HCT116 (cell line): ENCODE results near the gene HDGFL3. TPM values are rescaled to one million over a fixed set of nuclear protein-coding genes. Genes with fewer than 3 reads are reported as not detected.

Experiments used
- ATAC-seq: fragments of 200-7000 bp; cut with Tn5 transposase; 2 replicates; pipeline ENCODE4 v1.9.1; 2020; ENCODE audit warnings: mild to moderate bottlenecking, moderate library complexity
- BruUV-seq: library from RNA; stranded (reverse); fragments of 400-500 nt; replicated peaks from 2 replicates; lab custom pipeline; 2021; lab: Mats Ljungman, UMichigan
- CTCF ChIA-PET: fragments of 300-600 bp; sonication (Branson Sonifier 250); formaldehyde crosslinking; loops from one replicate; lab custom pipeline; 2021; ENCODE audit warnings: antibody characterized with exemption; lab: Charles Lee
- POLR2A ChIA-PET: fragments of 300-600, 350-600 bp; sonication (Branson Sonifier 250); formaldehyde crosslinking; loops from one replicate; lab custom pipeline; 2021; ENCODE audit warnings: antibody characterized with exemption; lab: Charles Lee
- RAD21 ChIA-PET, 2 experiments: fragments of 300-600 bp; sonication (Branson Sonifier 250); formaldehyde crosslinking; loops; one replicate each; lab custom pipeline; 2023; ENCODE audit warnings: low total read pairs in 2 of 2; ENCODE audit not compliant: uncharacterized antibody in 2 of 2, unreplicated experiment in 2 of 2, low non-redundant PET in 1 of 2; lab: Charles Lee
- DNase-seq: peaks from one replicate; pipeline ENCODE4 v3.0.0-alpha.2; 2010; ENCODE audit warnings: low read depth, low spot score
- H2AFZ ChIP-seq: fragments of 200-600 bp; shearing (Covaris generic), sonication (generic); 2 replicates; pipeline ENCODE4 v1.6.1; 2017; ENCODE audit warnings: low read depth, mixed run types, mixed read lengths, antibody characterized with exemption, low read length; ENCODE audit not compliant: poor library complexity, severe bottlenecking
- H3K27ac ChIP-seq: 2 replicates; pipeline ENCODE4 v1.5.1; 2012; ENCODE audit warnings: low read depth, low read length
- H3K27me3 ChIP-seq: fragments of 200-600 bp; sonication (generic); 2 replicates; pipeline ENCODE4 v1.6.1; 2016; ENCODE audit warnings: mixed run types, low read length, mixed read lengths; ENCODE audit not compliant: insufficient read depth
- H3K36me3 ChIP-seq, 2 experiments: fragments of 200-500 bp in 1 of 2; fragments of 200-600 bp in 1 of 2; sonication (Bioruptor generic) in 1 of 2; sonication (generic) in 1 of 2; 2 replicates each; pipeline versions ENCODE4 v1.5.1 to v1.6.1; 2014 to 2016; ENCODE audit warnings: low read length in 2 of 2, inconsistent platforms in 1 of 2, mixed read lengths in 1 of 2, mixed run types in 1 of 2; ENCODE audit not compliant: insufficient read depth in 2 of 2, control insufficient read depth in 1 of 2
- H3K4me1 ChIP-seq, 2 experiments: fragments of 200-600 bp in 1 of 2; sonication (generic) in 1 of 2; 2 replicates each; pipeline versions ENCODE4 v1.5.1 to v1.6.1; 2012 to 2017; ENCODE audit warnings: low read length in 2 of 2, inconsistent platforms in 1 of 2, mild to moderate bottlenecking in 1 of 2, mixed read lengths in 1 of 2, mixed run types in 1 of 2, moderate library complexity in 1 of 2; ENCODE audit not compliant: insufficient read depth in 2 of 2, control insufficient read depth in 1 of 2
- H3K4me2 ChIP-seq: fragments of 200-600 bp; sonication (generic); 2 replicates; pipeline ENCODE4 v1.6.1; 2017; ENCODE audit warnings: mixed run types, low read length, mixed read lengths
- H3K4me3 ChIP-seq, 2 experiments: fragments of 200-600 bp in 1 of 2; sonication (generic) in 1 of 2; replicated peaks in 1 of 2; 2 replicates each; pipeline ENCODE4 v1.5.1; 2011 to 2016; ENCODE audit warnings: low read length in 2 of 2, control low read depth in 1 of 2, low read depth in 1 of 2, mild to moderate bottlenecking in 1 of 2, mixed read lengths in 1 of 2, mixed run types in 1 of 2
- H3K79me2 ChIP-seq: fragments of 200-600 bp; sonication (generic); 2 replicates; pipeline ENCODE4 v1.6.1; 2017; ENCODE audit warnings: mild to moderate bottlenecking, mixed run types, low read length, moderate library complexity, mixed read lengths; ENCODE audit not compliant: insufficient read depth
- H3K9ac ChIP-seq: fragments of 200-600 bp; sonication (generic); 2 replicates; pipeline ENCODE4 v1.6.1; 2016; ENCODE audit warnings: low read length, mixed read lengths
- H3K9me2 ChIP-seq: fragments of 200-600 bp; sonication (generic), shearing (Covaris generic); 2 replicates; pipeline ENCODE4 v1.6.1; 2017; ENCODE audit warnings: mixed run types, mild to moderate bottlenecking, moderate library complexity; ENCODE audit not compliant: insufficient read depth
- H3K9me3 ChIP-seq, 2 experiments: fragments of 200-500 bp in 1 of 2; fragments of 200-600 bp in 1 of 2; sonication (Bioruptor generic) in 1 of 2; sonication (generic) in 1 of 2; 2 replicates each; pipeline ENCODE4 v1.6.1; 2014 to 2017; ENCODE audit warnings: low read length in 2 of 2, mixed read lengths in 2 of 2, inconsistent platforms in 1 of 2, low read depth in 1 of 2, mild to moderate bottlenecking in 1 of 2, mixed run types in 1 of 2, moderate library complexity in 1 of 2; ENCODE audit not compliant: control insufficient read depth in 1 of 2, insufficient read depth in 1 of 2
- H4K20me1 ChIP-seq: fragments of 200-600 bp; sonication (generic), shearing (Covaris generic); 2 replicates; pipeline ENCODE4 v1.6.1; 2017; ENCODE audit warnings: mixed run types, mild to moderate bottlenecking, moderate library complexity; ENCODE audit not compliant: insufficient read depth
- CBX3 ChIP-seq: IDR thresholded peaks from 2 replicates; pipeline ENCODE4 v1.6.1; 2012; ENCODE audit warnings: low read depth
- CEBPB ChIP-seq: IDR thresholded peaks from 2 replicates; pipeline ENCODE4 v1.6.1; 2012; ENCODE audit warnings: low read depth
- CTCF ChIP-seq, 3 experiments: fragments of 200-600 bp in 1 of 3; sonication (generic) in 1 of 3; IDR thresholded peaks in 2 of 3; conservative IDR thresholded peaks in 1 of 3; 2 replicates each; pipeline ENCODE4 v1.5.1; 2012 to 2017; ENCODE audit warnings: low read depth in 2 of 3, low read length in 2 of 3, antibody characterized with exemption in 1 of 3, borderline replicate concordance in 1 of 3, control low read depth in 1 of 3, mild to moderate bottlenecking in 1 of 3, mixed read lengths in 1 of 3, mixed run types in 1 of 3, moderate library complexity in 1 of 3; ENCODE audit not compliant: insufficient read depth in 1 of 3
- EGR1 ChIP-seq: IDR thresholded peaks from 2 replicates; pipeline ENCODE4 v1.6.1; 2012; ENCODE audit warnings: low read depth
- ELF1 ChIP-seq: IDR thresholded peaks from 2 replicates; pipeline ENCODE4 v1.6.1; 2012; ENCODE audit warnings: low read depth, borderline replicate concordance
- EZH2 ChIP-seq: fragments of 200-600 bp; sonication (generic); IDR thresholded peaks from 2 replicates; pipeline ENCODE4 v1.6.1; 2017; ENCODE audit warnings: antibody characterized with exemption, mixed run types
- EZH2phosphoT487 ChIP-seq: fragments of 200-600 bp; IDR thresholded peaks from 2 replicates; pipeline ENCODE4 v1.6.1; 2018; ENCODE audit warnings: antibody characterized with exemption, borderline replicate concordance
- FOSL1 ChIP-seq: IDR thresholded peaks from 2 replicates; pipeline ENCODE4 v1.6.1; 2012; ENCODE audit warnings: low read depth
- JUND ChIP-seq: IDR thresholded peaks from 2 replicates; pipeline ENCODE4 v1.6.1; 2012
- POLR2A ChIP-seq: IDR thresholded peaks from 2 replicates; pipeline ENCODE4 v1.7.0; 2011; ENCODE audit warnings: borderline replicate concordance; ENCODE audit not compliant: insufficient read depth, insufficient read length; ENCODE audit errors: extremely low read depth
- POLR2AphosphoS5 ChIP-seq: IDR thresholded peaks from 2 replicates; pipeline ENCODE4 v1.6.1; 2011; ENCODE audit warnings: mild to moderate bottlenecking, low read depth, low read length, moderate library complexity
- REST ChIP-seq: IDR thresholded peaks from 2 replicates; pipeline ENCODE4 v1.6.1; 2012; ENCODE audit warnings: low read depth
- SIN3A ChIP-seq: IDR thresholded peaks from 2 replicates; pipeline ENCODE4 v1.6.1; 2012; ENCODE audit warnings: low read depth
- SP1 ChIP-seq: IDR thresholded peaks from 2 replicates; pipeline ENCODE4 v1.6.1; 2012; ENCODE audit warnings: low read depth
- SRF ChIP-seq: IDR thresholded peaks from 2 replicates; pipeline ENCODE4 v1.6.1; 2012; ENCODE audit warnings: low read depth
- ZFX ChIP-seq: fragments of 450-650 bp; IDR thresholded peaks from 2 replicates; pipeline ENCODE4 v1.6.1; 2017
- ZNF274 ChIP-seq: fragments of 200-500 bp; sonication (Bioruptor generic); IDR thresholded peaks from 2 replicates; pipeline ENCODE4 v1.6.1; 2014; ENCODE audit warnings: mild to moderate bottlenecking, low read depth, low read length, inconsistent platforms
- intact Hi-C: fragments of 100-400 bp; cut with micrococcal nuclease; formaldehyde crosslinking; loops from 2 replicates; pipeline ENCODE4 v1.10.0; 2022
- total RNA-seq: library from RNA; stranded (reverse); gene quantifications from one replicate; pipeline ENCODE4 v1.2.1, GENCODE V29; 2021; ENCODE audit not compliant: unreplicated experiment

The HDGFL3 gene
- total RNA-seq, 1 experiment from 2014 or later, result 0.64 TPM

- TF ChIP-seq CTCF (IDR thresholded peaks at IDR 0.05 in 2 of 3, conservative IDR thresholded peaks at IDR 0.05 in 1 of 3; ENCODE audit: borderline replicate concordance in 1 of 3, insufficient read depth in 1 of 3, low read depth in 2 of 3, low read length in 2 of 3) (no peak), SIN3A (no peak), CEBPB (no peak), FOSL1 (no peak)
Observed at GRCh38 chr15:83094583-83094982, 113.0 kb downstream of the HDGFL3 start (continued).

- Histone ChIP-seq H3K4me1 (no peaks in the 10 kb centered on the region), H2AFZ (no peak overlapping the region), H3K9ac (no peak overlapping the region), H3K36me3 (no peaks in the 10 kb centered on the region), H3K27ac (no peak overlapping the region), H4K20me1 (no peaks in the 10 kb centered on the region), H3K4me3 (no peak overlapping the region), H3K79me2 (no peaks in the 10 kb centered on the region), H3K9me3 (no peaks in the 10 kb centered on the region), H3K9me2 (no peaks in the 10 kb centered on the region), H3K27me3 (no peaks in the 10 kb centered on the region), H3K4me2 (no peak overlapping the region)
- ATAC-seq (no peak), DNase-seq (no peak)
- no peak for TF ChIP-seq ELF1
- TF ChIP-seq POLR2A, result no peak
- TF ChIP-seq EZH2, result no peak
- TF ChIP-seq ZFX, result no peak
- no peak for TF ChIP-seq SP1
- no peak for TF ChIP-seq SIN3A
- no peak for TF ChIP-seq ZNF274
- TF ChIP-seq EZH2phosphoT487, result no peak
- no peak for TF ChIP-seq SRF
- no peak for TF ChIP-seq REST
- TF ChIP-seq CTCF (IDR thresholded peaks at IDR 0.05 in 2 of 3, conservative IDR thresholded peaks at IDR 0.05 in 1 of 3; ENCODE audit: borderline replicate concordance in 1 of 3, insufficient read depth in 1 of 3, low read depth in 2 of 3, low read length in 2 of 3), result no peak
- no peak for TF ChIP-seq POLR2AphosphoS5
- TF ChIP-seq CBX3, result no peak
- TF ChIP-seq EGR1, result no peak
- TF ChIP-seq JUND, result no peak
- CTCF ChIA-PET, result no interaction called here
- BruUV-seq, result no TSS peak
- RAD21 ChIA-PET, result no interaction called here
- intact Hi-C loops, result no loop called here
- POLR2A ChIA-PET, result no interaction called here
Observed at GRCh38 chr15:83092309-83092976, 115.2 kb downstream of the HDGFL3 start.
